Medulla oblongata (tissue), 1 donor: ENCODE measurements around the gene SERPING1.
"Not testable (repeated sequence)": the region's sequence is repeated elsewhere in the genome, so short reads cannot be mapped to it uniquely, and the experiment has no call there.

ENCODE experiments used
- DNase-seq: peaks from one replicate; pipeline ENCODE4 v3.0.0-alpha.2; 2015; ENCODE audit errors: extremely low spot score

The SERPING1 gene

DNA sequence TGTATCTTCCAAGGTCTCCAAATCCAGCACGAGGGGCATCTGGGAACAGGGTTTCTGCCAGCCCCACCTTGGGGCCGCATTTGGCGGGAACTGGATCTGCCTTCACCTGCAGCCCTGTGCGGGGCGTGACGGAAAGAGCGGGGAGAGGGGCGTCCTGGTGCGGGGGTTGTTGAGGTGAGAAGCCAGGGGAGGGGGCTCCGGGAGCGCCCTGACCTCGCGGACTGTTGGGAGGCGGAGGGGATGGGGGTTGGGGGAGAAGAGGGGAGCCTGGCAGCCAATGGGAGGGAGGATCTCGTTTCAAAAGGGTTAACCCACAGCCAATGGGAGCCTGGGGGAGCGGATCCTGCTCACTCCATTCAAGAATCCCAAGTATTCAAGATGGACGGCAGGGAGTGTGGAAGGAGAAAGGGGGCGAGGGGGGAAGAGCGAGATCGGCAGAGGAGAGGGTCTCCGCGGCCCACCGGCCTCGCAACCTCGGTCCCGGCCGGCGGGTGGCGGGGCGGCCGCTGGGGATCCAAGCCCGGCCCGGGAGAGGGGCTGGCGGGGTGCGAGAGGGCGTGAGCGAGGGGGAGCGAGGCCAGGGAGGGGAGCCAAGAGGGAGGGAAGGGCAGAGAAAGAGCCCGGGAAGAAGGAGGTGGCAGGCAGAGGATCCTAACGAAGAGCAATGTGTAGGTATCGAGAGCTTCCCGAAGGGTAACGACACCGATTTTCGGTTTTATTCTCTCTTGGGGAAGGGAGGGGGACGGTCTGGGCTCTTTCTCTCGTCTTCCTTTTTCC is 40.7 kb downstream of the SERPING1 start:
- DNase-seq: peak; percentile 51

DNA sequence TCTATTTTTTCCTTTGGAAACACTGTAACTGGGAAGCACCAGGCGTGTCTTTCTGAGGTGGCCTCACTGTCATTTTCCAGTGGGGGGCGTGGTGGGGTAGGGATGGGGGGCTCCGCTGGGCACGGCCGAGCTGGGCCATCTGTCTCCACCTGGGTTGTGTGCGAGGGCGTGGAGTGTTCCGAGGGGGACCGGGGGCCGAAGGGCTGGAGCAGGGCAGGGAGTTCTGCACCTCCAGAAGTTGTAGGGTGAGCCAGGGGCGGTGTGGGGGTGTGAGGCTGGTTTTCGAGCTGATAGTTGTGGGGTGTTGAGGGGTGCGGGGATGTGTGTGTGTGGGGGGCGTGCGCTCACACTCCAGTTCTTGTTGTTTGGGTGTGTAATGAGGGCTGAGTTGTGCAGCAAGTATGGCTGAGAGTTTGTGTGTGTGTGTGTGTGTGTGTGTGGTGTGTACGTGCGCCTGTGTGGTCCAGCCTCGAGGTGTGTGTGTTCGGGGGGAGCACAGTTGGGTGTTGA is 41.4 kb downstream of the SERPING1 start:
- DNase-seq: no peak

DNA sequence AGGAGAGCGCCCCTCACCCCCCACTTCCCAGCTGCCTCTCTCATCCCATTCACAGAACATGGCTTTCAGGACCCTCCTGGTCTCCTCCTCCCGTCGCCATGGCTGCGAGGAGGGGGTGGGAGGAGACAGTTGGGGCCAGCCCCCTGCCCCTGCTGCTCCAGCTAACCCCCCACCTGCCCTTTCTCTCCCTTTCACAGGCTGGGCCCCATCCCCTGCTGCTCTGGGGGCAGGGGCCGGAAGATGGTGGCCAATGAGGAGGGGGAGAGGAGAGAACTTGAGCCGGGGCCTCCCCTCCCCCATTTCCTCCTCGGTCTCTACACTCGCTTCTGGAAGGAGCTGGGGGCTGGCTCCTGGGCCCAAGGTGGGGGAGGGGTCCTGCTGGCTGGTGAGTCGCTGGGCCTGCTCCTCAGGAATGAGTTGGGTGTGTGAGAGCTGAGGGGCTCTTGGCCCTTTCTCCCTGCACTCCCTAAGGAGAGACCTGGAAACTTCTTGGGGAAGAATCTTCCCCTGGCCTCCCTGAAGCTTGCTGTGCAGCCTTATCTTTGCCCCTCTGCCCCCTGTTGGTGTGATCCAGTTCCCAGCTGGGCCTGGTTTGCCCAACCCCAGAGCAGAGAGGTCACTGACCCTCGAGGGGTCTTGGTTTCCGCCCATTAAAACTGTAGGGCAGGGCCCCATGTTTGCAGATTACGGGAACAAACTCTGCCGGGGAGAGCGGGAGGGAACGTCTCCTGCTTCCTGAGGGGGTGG is 42.0 kb downstream of the SERPING1 start:
- no peak for DNase-seq

DNA sequence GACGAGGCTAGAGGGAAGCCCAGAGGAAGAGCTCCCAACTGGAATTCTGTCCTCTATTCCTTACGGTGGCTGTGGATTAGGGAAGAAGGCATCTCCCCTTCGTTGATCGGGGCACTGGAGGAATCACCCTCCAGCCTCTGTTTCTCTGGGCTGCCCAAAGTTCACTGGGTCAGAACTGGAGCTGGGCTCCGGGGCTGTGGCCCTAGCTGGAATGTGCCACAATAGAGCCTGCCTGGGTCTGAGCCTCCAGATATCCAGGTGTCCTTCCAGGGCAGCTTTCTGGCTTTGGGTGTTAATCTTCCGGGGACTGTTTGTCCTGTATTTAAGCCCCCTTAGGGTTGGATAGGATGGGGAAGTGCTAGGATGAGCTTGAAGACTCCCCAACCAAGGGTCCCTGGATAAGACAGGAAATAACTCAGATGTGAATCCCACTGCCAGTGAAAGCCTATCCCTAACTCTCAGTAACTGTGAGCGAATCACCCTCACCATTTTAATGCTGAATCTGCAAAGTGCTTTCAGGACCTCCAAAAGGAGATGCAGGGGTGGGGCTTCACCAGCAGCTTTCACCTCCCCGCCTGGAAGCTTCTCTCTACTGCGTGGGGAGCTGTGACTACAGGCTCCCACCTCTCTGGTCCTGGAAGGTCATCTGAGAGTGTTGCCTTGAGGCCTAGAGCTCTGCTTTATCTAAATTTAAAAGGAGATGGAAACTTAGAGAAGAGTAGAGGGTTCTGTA is 42.7 kb downstream of the SERPING1 start:
- no peak for DNase-seq

DNA sequence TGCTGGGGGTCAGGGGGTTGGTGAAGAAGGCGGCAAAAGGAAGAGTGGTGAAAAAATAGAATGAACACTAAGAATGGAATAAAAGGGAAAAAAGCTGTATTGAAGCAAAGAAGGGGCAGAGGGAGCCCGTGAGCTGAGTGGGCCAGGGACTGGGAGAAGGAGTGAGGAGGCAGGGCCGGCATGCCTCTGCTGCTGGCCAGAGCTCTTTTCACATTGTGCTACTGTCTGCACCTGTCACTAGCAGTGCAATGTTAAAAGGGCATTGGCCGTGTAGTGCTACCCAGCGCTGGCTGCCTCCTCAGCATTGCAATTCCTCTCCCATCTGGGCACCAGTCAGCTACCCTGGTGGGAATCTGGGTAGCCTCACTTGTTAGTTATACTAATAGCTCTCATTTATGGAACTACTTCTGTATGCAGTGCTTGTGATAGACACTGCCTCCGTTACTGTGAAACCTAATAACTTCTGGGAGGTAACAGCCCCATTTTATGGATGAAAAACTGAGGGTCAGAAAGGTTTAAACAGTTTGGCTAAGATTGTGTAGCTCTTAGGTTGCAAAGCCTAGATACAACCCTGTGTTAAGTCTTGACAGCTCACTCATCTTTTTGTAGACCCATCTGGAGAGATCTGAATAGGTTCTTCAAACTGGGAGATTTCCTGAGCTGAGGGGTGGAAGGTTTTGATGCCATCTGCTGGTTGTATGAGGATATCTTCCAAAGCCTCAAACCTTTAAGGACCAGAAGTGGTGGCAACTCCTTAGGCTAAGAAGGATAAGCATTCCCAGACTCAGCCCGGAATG is 43.7 kb downstream of the SERPING1 start:
- DNase-seq: peak; percentile 67

DNA sequence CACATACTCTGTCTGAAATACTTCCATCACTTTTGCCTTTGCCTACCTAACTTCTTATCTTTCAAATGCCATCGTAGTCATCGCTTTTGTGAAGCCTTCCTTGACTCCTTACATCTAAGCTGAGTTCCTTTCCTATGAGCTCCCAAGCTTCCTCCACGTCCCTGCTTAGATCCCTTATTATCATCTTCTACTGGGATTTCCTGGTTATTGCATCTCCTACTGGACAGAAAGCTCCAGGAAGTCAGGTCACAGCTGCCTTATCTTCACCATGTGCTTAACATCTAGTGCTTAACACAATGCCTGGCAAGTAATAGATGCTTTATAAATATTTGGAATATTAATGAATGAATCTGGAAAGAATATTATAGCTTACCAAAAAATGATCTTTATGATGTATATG is 46.3 kb downstream of the SERPING1 start:
- no peak for DNase-seq

DNA sequence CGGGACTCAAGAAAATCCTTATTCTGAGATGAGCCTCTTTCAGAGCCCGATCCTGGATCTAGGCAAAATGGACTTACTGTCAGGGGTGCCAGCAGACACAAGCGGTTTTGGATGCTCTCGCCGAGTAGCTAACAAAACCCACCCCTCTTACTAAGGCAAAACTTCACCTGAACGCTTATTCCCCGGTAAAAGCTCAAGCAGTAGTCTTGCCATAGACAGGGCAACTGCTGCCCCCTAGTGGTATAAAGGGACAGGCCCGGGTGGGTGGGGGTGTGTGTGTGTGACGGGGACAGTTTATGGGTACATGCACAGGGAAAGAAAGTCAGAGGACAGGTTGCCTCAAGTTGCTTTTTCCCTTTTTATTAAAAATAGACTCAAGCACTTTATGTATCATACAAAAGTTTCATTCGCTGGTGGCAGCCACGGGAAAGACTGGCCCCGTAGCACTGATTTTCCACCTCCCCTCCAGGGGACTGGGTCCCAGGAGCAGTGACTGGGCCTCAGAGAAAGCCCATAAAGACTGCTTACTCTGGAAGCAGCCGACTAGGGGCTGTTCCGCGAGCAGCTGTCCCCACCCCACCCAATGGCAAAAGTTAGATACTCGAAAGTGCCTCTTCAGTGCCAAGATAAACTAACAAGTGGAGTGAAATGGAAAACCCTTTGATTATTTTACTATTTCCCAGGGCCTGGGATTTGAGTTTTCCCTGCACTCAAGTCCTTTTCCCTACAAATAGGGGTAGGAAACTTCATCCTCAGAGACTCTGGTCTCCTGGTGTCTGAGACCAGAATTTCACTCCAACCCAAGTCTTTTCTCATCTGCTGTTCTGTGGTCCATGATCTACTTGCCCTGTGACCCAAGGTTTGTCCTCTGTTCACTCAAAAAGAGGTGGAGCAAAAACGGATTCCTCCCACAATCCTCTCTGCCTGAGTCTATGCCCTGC is 47.5 kb downstream of the SERPING1 start:
- peak; percentile 88 for DNase-seq

DNA sequence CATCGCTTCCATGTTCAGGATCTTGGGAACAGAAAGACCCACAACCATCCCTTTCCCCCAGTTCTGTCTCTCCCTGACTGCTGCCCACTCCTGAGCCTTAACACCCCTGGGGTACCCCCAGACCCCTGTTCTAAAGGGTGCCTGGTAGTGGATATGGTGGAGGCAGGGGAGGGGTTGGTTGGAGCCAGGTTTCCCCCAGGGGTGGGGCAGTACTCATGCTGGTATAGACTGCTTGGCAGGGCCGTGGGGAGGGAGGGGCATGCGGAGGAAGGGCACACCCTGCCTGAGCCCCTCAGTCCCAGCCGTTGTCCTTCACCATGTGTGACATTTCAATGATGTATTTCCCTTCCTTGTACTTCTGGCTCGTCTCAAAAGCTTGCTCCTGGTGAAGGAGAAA is 48.2 kb downstream of the SERPING1 start:
- no peak for DNase-seq

DNA sequence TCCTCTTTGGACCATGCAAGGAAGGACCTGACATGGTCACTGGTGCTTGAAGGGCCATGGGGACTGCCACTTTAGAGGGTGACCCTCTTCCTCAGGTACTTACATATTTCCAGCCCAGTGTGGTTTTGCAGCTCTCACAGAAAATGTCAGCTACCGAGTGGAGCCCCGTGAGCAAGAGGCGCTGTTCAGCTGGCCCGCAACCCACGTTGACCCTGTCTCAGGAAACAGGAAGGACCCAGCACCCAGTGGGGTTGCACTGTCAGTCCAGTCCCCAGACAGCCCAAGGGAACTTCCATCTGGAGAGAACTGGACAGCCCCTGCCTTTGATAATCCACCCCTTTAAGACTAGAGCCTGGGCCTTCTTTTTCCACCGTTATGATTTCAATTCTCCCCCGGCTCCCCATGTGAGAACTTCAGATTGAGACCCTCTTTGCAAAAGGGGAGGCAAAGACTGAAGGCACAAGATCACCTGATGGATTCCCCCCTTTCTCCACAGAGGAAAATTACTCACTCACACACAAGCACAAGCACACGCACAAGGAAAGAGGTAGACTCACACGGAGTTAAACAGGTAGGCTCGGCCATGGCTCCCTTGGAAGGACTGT is 48.8 kb downstream of the SERPING1 start:
- DNase-seq: no peak

DNA sequence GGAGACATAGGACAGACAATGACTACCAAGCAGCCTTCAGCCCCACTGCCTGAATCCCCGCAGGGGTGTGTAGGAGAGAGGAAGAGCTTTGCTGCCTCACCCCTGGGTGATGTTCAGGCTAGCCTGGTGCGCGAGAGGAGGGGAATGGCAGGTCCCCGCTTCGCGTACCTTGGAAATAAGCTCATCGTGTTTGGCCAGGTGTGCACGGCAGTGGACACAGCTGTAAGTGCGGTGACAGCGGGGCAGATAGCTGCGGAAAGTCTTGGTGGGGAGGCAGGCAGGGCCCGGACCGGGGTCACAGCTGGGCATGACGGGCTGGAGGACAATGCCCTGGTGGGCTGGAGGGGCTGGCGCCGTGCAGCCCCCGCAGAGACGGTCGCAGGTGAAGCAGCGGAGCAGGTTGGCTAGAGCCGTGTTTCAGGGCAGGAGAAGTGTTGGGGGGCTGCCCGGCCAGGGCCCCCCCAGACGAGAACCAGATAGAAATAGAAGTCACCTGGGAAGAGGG is 49.4 kb downstream of the SERPING1 start:
- DNase-seq: no peak

DNA sequence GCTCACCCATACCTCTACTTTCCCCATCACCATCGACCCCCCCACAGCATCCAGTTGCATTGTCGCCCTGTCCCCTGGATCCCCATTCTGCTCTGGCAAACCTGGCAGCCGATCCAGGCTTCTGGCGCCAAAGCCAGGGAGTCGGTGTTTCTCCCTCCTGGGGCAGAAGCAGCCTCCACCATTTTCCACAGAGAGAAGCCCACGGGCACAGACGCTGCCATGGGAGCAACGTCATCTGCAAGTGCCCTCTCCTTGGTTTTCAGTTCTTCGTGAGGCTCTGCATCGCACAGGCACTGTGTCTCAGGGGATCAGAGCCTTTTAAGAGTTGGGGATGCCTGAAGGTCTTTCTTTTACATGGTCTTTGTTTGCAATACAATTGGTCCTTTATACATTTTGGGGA is 49.9 kb downstream of the SERPING1 start:
- DNase-seq: no peak

DNA sequence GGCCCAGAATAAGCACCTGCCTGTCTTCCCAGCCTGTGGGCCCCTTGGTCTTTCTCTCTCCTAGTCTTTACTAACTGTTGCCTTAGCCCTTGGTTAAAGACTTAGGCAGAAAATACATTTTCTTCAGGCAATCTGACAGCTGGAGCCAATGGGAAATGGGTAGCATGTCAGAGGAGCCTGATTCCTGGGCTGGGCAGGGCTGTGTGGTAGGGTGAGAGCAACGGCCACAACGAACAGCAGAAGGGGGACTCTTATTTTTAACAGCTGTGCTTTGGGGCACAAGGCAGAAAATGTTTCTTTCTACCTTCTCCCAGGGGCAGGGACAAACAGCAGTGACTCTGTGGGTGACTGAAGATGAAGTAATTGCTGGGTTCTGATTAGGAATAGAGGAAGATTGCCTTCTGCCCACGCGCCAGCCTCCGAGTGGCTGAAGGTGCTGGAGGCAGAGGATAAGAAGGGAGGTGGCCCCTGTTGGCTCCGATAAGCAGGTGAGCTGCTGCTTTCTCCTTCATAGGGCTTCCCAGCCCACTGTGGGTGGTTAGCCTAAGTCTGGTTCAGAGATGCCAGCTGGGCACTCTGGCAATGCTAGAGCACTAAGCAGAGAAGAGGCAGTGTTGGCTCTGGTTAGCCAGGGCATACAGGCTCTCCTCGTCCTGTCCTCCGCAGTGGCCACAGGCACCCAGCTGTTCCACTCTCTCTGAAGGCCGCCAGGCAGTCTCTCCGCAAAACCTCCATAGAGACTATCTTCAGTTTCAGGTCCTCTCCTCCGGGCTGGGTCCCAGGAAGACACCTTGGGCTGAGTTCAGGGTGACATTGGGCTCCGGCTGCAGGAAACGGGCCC is 50.7 kb downstream of the SERPING1 start:
- no peak for DNase-seq

DNA sequence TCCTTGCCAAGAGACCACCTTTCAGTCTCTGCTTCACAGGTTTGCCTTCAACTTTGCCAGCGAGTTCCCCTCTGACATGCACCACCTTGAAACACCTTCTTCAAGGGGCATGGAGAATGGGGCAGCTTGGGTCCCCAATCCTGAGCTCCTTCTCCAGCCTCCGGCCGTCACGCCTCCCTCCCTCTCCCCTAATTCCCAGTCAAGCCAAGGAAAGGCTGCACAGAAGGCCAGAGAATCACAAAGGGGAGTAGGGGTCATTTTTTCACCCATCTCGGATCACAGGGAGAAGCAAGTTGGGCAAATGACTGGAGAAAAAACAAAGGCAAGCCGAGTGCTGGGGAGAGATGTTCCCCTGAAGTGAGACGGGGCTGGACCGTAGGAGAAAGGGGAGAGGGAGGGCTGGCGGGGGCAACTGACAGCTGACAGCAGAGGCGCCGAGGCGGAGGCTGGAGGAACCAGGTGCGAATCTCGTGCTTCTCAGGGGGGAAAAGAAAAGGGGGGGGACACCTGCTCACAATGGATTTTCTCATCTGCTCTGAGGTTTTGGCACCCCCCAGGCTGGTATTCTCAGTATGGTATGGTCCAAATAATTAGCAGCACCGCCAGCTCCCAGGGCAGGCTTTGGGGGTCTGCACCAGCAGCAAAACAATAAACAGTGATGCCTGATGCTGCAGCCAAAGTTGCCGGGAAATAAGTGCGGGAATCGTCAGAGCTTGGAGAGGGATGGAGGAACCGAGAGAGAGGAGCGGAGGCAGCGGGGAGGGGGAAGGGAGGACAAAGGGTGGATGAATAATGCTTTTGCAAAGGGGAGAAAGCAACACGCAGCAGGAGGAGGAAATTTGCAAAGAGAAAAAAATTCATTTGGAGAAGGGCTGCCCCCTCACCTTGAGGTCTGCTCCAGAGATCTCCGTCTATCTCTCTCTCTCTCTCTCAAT is 51.6 kb downstream of the SERPING1 start:
- peak; percentile 40 for DNase-seq

DNA sequence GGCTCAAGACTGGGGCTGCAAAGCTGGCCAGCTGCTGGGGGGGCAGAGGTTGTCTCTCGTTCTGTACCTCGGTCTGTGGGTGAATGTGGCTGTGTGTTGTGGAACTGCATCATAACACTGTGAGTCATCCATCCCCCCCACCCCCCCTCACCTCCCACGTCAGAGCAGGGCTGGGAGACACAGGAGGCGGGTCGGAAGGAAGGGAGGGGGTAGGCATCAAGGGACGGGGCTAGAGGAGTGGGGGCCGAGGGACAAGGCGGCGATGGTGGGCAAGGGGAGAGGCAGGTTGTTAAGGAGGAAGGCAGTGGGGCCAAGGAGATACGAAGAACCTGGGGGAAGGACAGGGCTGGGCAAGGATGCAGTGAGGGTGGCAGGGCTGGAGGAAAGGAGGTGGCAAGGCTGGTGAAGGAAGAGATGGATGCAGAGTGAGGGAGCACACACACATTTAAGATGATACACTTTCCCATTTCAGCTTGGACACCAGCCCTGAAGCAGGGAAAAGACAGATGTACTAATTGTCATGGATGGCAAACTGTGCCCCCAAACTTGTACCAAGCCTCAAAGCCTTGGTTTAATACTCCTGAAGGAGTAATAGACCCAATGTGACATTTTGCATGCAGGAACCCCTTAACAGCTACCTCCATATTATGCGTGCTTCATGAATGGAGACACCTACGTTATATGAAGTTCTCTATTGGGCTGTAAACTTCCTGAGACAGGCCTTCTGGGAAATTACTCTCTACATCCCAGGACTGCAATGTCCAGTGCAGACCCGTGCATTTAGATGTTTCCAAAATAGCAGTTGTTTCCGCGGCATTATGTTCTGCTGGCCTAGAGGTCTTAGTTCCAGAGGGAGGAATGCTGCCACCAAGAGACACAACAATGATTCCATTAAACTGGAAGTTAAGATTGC is 52.6 kb downstream of the SERPING1 start, which contains the start of gene YPEL4:
YPEL4 (minus strand) TSS at position 87 of the 913 bp plus-strand sequence. CDS start 2,805 bp downstream, outside the sequence.
- peak; percentile 82 for DNase-seq

DNA sequence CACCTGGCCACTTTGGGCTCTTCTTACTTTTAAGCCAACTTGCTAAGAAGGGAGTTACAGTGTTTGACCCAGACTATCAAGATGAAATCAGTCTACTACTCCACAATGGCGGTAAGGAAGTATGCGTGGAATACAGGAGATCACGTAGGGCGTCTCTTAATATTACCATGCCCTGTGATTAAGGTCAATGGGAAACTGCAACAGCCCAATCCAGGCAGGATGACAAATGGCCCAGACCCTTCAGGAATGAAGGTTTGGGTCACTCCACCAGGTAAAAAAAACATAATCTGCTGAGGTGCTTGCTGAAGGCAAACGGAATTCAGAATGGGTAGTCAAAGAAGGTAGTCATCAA is 53.2 kb downstream of the SERPING1 start:
- DNase-seq: no peak

DNA sequence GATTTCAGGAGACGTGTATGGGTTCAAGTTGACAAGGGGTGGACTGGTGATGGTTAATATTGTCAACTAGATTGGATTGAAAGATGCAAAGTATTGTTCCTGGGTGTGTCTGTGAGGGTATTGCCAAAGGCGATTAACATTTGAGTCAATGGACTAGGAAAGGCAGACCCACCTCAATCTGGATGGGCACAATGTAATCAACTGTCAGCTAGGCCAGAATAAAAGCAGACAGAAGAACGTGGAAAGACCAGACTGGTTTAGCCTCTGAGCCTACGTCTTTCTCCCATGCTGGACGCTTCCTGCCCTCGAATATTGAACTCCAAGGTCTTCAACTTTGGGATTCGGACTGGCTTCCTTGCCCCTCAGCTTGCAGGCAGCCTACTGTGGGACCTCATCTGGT is 53.9 kb downstream of the SERPING1 start:
- DNase-seq: no peak

DNA sequence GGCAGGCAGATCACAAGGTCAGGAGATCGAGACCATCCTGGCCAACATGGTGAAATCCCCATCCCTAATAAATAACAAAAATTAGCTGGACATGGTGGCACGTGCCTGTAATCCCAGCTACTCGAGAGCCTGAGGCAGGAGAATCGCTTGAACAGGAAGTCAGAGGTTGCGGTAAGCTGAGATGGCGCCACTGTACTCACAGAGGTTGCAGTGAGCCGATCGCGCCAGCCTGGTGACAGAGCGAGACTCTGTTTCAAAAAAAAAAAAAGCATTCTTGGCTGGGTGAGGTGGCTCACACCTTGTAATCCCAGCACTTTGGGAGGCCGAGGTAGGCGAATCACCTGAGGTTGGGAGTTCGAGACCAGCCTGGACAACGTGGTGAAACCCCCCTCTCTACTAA is 54.7 kb downstream of the SERPING1 start:
- not testable (repeated sequence) for DNase-seq
